HG03575 (cell line): ENCODE data around the gene KRTAP9-1.
"Not testable (repeated sequence)": the region's sequence is repeated elsewhere in the genome, so short reads cannot be mapped to it uniquely, and the experiment has no call there.

Source experiments
- ATAC-seq: cut with Tn5 transposase; IDR thresholded peaks from one replicate; pipeline ENCODE4 v1.9.1; 2021; ENCODE audit not compliant: unreplicated experiment, insufficient number of reproducible peaks, low FRiP score; ENCODE audit errors: extremely low read depth

KRTAP9-1 gene

DNA sequence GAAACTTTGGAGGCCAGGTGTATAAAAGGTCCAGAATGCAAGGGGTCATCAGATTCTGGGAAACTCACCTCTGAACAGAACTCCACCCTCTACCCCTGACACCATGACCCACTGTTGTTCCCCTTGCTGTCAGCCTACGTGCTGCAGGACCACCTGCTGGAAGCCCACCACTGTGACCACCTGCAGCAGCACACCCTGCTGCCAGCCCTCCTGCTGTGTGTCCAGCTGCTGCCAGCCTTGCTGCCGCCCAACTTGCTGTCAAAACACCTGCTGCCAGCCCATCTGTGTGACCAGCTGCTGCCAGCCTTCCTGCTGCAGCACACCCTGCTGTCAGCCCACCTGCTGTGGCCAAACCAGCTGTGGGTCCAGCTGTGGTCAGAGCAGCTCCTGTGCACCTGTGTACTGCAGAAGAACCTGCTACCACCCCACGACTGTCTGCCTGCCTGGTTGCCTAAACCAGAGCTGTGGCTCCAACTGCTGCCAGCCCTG, 48.3 kb downstream of the KRTAP9-1 start, which contains the start of gene KRTAP9-8:
TSS of gene KRTAP9-8 (plus strand) at position 51 of the 489 bp plus-strand sequence. CDS start at position 104, 53 bp downstream.
- ATAC-seq: not testable (repeated sequence)
